ENCODE results near the gene SCAF4. TPM values are rescaled to one million over a fixed set of nuclear protein-coding genes. Genes with fewer than 3 reads are reported as not detected.

The SCAF4 gene
- total and polyA plus RNA-seq, 2 of the 8 experiments (the other 6 are each of a cell fraction or from before 2014, with no cell fraction given) = 28.9 to 55.1 TPM

DNA sequence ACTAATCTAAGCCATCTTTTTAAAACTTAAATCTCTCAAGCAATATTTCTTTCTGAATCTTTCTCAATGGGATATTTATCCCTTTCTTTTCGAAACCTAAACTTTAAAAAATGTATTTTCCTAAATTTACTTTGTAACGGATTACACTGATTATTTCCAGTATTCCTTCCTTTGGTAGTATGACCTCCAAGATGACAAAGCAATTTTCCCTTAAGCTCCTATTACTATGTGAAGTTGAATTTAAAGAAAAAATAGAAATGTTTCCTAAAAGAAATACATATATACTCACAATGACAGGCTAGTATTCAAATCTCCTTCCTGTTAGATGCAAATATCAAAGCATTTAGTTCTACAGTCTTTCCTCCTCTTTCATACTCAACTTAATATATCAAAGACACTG, 15.8 kb downstream of the SCAF4 start:
- H2AK5ac ChIP-seq (ENCODE audit: low read depth, low read length) = no peak overlapping the region
- H3K36me3 ChIP-seq (ENCODE audit: control insufficient read depth in 2 of 4, insufficient read depth in 4 of 4, low read length in 3 of 4) = no peaks in the 10 kb centered on the region
- H4K91ac ChIP-seq (replicated peaks; ENCODE audit: insufficient read length, low read length) = no peak overlapping the region
- no peak overlapping the region for H3K4ac ChIP-seq (replicated peaks; ENCODE audit: insufficient read length, low read depth, low read length)
- no peak overlapping the region for H4K5ac ChIP-seq (ENCODE audit: insufficient read length, low read depth, low read length)
- H2BK20ac ChIP-seq (ENCODE audit: low read length) = no peak overlapping the region
- no peak overlapping the region for H3K4me3 ChIP-seq (ENCODE audit: extremely low read depth in 1 of 4, insufficient read depth in 2 of 4, low read depth in 3 of 4, low read length in 4 of 4)
- no peak overlapping the region for H3K23ac ChIP-seq (ENCODE audit: insufficient read length)
- no peak overlapping the region for H2BK15ac ChIP-seq (ENCODE audit: low read length)
- FAIRE-seq = no peak
- no peak overlapping the region for H2BK120ac ChIP-seq (replicated peaks; ENCODE audit: low read depth, low read length)
- H3K14ac ChIP-seq (ENCODE audit: insufficient read length) = no peak overlapping the region
- H4K20me1 ChIP-seq (replicated peaks in 1 of 2; ENCODE audit: control insufficient read depth in 1 of 2, insufficient read depth in 2 of 2, low read length in 2 of 2) = peaks cover 13 to 24% of the 10 kb centered on the region in 2 experiments
- no peak overlapping the region for H3K4me2 ChIP-seq (ENCODE audit: insufficient read depth in 1 of 2, low read depth in 2 of 2, low read length in 2 of 2)
- H3K18ac ChIP-seq (ENCODE audit: extremely low read depth, low read length) = no peak overlapping the region
- H3K9ac ChIP-seq (replicated peaks in 1 of 4; ENCODE audit: extremely low read depth in 1 of 4, low read depth in 3 of 4, low read length in 3 of 4) = no peak overlapping the region
- no peak overlapping the region for H2BK12ac ChIP-seq (ENCODE audit: low read depth, low read length)
- no peak for DNase-seq (ENCODE audit: low read depth in 1 of 2, low spot score in 2 of 2)
- 82 to 100% methylated on average over 1 to 2 of the region's 2 CpGs for WGBS, 2 experiments (ENCODE audit: extremely low coverage in 1 of 2, insufficient coverage in 1 of 2, insufficient read length in 1 of 2, insufficient replicate concordance in 2 of 2, low coverage in 1 of 2, low lambda C conversion rate in 2 of 2, missing lambda C conversion rate in 1 of 2)
- peaks cover 0 to 17% (median 4%) of the 10 kb centered on the region in 4 experiments; a peak in 4 of 7 replicates for H3K4me1 ChIP-seq (replicated peaks in 1 of 4; ENCODE audit: control insufficient read depth in 3 of 4, insufficient read depth in 4 of 4, low read length in 3 of 4)
- no peak overlapping the region for H3K27ac ChIP-seq (ENCODE audit: low read depth, low read length)
- no peaks in the 10 kb centered on the region for H3K9me3 ChIP-seq (ENCODE audit: insufficient read depth in 2 of 2, low read depth in 1 of 2, low read length in 1 of 2)
- H3K79me2 ChIP-seq (ENCODE audit: control insufficient read depth in 1 of 2, insufficient read depth in 2 of 2, low read length in 2 of 2) = peaks cover 22 to 99% of the 10 kb centered on the region in 2 experiments
- H3K56ac ChIP-seq (replicated peaks; ENCODE audit: insufficient read length, low read depth, low read length) = no peak overlapping the region
- ChIA-PET CTCF (ENCODE audit: partially characterized antibody) (interaction anchor here (0.6 kb wide), 1 partner anchor 64 kb away, joined by 3 read pairs; no protein-coding TSS in a partner anchor), POLR2A (ENCODE audit: partially characterized antibody) (interaction anchor here (0.8 kb wide), 1 partner anchor 16 kb away, joined by 3 read pairs; no protein-coding TSS in a partner anchor)
- no peaks in the 10 kb centered on the region for H3K23me2 ChIP-seq (ENCODE audit: low read depth, low read length)
- no peak overlapping the region for H2BK5ac ChIP-seq (ENCODE audit: low read depth, low read length)
- no peak for TF ChIP-seq BCL11A (IDR thresholded peaks at IDR 0.05; ENCODE audit: low read depth in 2 of 2, low read length in 2 of 2)
- no peak for TF ChIP-seq HDAC6 (IDR thresholded peaks at IDR 0.05; ENCODE audit: low read depth, low read length)
- TF ChIP-seq CHD2 (IDR thresholded peaks at IDR 0.05; ENCODE audit: low read length) = no peak
- TF ChIP-seq JUN (IDR thresholded peaks at IDR 0.05; ENCODE audit: low read depth, low read length) = no peak
- no peak for TF ChIP-seq CTBP2 (IDR thresholded peaks at IDR 0.05; ENCODE audit: borderline replicate concordance, insufficient read depth, insufficient read length, low read length)
- no peak for TF ChIP-seq POLR2AphosphoS5 (IDR thresholded peaks at IDR 0.05; ENCODE audit: low read depth, low read length)
- TF ChIP-seq CBX8 (IDR thresholded peaks at IDR 0.05; ENCODE audit: borderline replicate concordance, low read depth, low read length) = no peak
- no peak for TF ChIP-seq EGR1 (IDR thresholded peaks at IDR 0.05; ENCODE audit: borderline replicate concordance, low read depth, low read length)
- no peak for TF ChIP-seq ASH2L (IDR thresholded peaks at IDR 0.05; ENCODE audit: low read length)
- no peak for TF ChIP-seq SP1 (IDR thresholded peaks at IDR 0.05; ENCODE audit: low read depth, low read length)
- no peak overlapping the region for H4K8ac ChIP-seq (ENCODE audit: extremely low read depth, insufficient read depth, low read length)
- peaks cover 3% of the 10 kb centered on the region; the same call in 1 of the 2 replicates for H3K79me1 ChIP-seq (ENCODE audit: low read depth, low read length)
- H3K27me3 ChIP-seq (replicated peaks in 1 of 4; ENCODE audit: control insufficient read depth in 3 of 4, extremely low read depth in 1 of 4, insufficient read depth in 3 of 4, low read length in 3 of 4) = no peaks in the 10 kb centered on the region
- no peak overlapping the region for H2AFZ ChIP-seq (ENCODE audit: low read length)
